ENCODE data around the gene ELL. TPM values are rescaled to one million over a fixed set of nuclear protein-coding genes. Genes with fewer than 3 reads are reported as not detected.

The ELL gene
- total and polyA plus RNA-seq, 9 of the 15 experiments (the other 6 are each of a cell fraction or from before 2014, with no cell fraction given), result 0.24 to 22.5 (median 4.1) TPM

GRCh38 chr19:18450931-18451836, 70.7 kb downstream of the ELL start (continued):
- no peak for TF ChIP-seq HMBOX1 (IDR thresholded peaks at IDR 0.05)
- no peak for TF ChIP-seq ZNF445 (CRISPR knock-in tag; IDR thresholded peaks at IDR 0.05; ENCODE audit: low read depth)
- peak; percentile 91 for TF ChIP-seq SMC3 (conservative IDR thresholded peaks at IDR 0.05; ENCODE audit: insufficient read depth, low read depth, low read length)
- peak; percentile 62 for TF ChIP-seq VEZF1 (CRISPR knock-in tag; IDR thresholded peaks at IDR 0.05)
- TF ChIP-seq MAX (CRISPR knock-in tag; IDR thresholded peaks at IDR 0.05), result peak; percentile 55
- TF ChIP-seq CREM (IDR thresholded peaks at IDR 0.05; ENCODE audit: low read depth), result peak; percentile 34; the same call in 1 of the 2 replicates
- TF ChIP-seq ZNF655 (CRISPR knock-in tag; IDR thresholded peaks at IDR 0.05), result no peak
- no peak for TF ChIP-seq ASH1L (IDR thresholded peaks at IDR 0.05; ENCODE audit: borderline replicate concordance, low read depth, partially characterized antibody)
- no peak for TF ChIP-seq THRA (IDR thresholded peaks at IDR 0.05)
- TF ChIP-seq ZNF740 (CRISPR knock-in tag; IDR thresholded peaks at IDR 0.05), result no peak
- no peak for TF ChIP-seq ZNF740 (tag; IDR thresholded peaks at IDR 0.05)
